ENCODE data around the gene BFSP2.
A peak's percentile ranks its signal among the peaks of the same experiment; 100 is the strongest.

The BFSP2 gene

GRCh38 chr3:133384331-133385027, 15.4 kb upstream of the BFSP2 start:
- DNase-seq: peak; percentile 89

DNA sequence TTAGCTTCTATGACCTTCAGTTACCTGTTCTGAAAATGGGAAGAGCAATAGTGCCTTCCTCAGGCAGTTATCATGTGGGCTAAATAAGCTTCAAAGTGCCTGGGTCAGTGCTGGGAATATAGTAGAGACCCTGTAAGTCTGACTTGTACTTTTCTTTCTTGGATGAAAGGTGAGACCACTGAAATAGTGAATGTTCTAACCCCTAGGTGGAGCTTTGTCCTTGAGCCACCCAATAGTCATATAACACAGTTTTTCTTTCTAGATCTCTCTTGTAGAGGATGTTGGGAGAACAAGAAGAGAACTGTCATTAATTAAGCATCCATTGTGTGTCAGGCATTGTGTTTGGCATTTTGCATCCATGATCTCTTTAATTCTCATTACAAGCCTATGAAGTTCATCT, 13.0 kb upstream of the BFSP2 start:
- no peak for DNase-seq

GRCh38 chr3:133387341-133387740, 12.5 kb upstream of the BFSP2 start:
- DNase-seq: no peak

DNA sequence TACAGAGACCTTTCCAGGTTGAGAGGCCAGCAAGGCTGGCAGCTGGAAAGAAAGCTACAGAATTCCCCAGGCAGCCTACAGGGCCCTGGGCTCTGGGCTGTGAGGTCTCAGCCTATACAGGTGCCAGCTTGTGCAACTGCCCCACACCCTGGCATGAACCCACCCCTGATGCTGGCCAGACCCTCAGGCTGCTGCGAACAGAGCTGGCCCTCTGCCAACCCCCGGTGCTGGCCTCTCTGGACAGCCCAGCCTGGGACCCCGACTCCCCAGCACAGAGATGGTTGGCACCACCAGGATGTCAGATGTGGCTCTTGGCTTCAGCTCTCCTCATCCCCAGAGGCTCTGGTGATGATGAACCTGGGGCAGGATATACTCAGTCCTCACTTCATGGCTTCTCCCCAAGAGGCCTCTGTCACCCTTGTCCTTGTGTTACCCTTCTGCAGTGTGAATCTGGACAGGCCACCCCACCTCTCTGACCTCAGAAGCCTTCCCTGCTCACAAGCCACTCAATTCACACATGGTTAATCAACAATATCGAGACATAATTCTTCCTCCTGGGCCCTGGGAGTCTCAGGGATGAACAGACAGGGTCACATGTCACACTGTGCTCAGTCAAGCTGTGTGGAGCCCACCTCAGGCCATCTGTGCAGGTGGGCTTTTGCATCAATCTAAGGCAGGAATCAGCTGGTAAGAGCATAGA, 11.0 kb upstream of the BFSP2 start:
- DNase-seq: no peak

DNA sequence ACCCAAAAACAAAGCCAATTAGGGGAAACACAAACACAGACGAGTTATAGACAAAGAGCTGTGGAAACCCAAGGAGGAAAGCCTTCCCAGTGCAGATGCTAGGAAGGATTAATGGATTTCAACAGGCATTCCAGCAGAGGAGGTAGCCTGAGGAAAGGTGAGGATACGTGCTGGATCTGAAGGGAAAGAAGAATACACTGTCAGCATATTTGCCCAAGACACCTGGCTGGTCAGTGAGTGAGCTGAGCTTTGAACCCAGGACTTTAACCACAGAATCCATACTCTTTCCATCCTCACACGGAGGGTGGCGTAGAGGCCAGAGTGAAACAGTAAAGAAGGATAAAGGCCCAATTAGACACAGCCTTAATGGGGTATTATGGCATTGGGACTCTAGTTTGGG, 9.1 kb upstream of the BFSP2 start:
- DNase-seq: no peak

GRCh38 chr3:133393204-133393603, 6.7 kb upstream of the BFSP2 start:
- DNase-seq: no peak

DNA sequence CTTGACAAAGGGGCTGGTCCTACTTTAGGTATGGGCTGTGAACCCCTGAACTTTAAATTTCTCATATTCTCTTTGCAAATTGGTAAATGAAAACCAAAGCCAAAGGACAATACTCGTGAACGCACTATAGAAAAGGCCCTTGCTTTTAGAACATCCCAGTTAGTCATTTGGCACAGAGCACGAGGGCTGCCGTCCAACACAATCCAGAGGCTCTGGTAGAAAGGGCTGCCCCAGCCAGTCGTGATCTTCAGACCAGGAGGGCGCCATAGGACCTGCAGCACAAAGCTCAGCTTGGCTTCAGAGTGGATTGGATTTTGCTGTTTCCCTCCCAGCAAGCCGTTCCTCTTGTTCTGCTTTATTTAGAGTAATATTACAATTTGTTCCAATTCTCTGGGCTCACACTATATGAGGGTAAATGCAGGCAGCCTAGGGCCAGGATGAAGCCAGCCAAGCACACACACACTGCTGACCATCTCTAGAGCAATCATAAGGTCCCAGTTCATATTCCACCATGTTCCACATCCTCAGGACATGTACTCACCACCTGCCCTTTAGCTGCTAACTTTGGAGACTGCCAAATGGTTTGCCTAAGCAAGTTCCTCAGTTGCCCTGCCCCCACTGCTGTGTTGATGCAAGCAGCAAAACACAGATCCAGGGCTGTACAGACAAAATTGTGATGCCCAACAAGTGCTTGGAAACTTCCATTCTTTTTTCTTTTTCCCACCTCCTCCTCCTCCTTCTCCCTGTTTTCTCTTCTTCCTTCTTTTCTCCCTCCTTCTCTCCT, 6.0 kb upstream of the BFSP2 start:
- no peak for DNase-seq

DNA sequence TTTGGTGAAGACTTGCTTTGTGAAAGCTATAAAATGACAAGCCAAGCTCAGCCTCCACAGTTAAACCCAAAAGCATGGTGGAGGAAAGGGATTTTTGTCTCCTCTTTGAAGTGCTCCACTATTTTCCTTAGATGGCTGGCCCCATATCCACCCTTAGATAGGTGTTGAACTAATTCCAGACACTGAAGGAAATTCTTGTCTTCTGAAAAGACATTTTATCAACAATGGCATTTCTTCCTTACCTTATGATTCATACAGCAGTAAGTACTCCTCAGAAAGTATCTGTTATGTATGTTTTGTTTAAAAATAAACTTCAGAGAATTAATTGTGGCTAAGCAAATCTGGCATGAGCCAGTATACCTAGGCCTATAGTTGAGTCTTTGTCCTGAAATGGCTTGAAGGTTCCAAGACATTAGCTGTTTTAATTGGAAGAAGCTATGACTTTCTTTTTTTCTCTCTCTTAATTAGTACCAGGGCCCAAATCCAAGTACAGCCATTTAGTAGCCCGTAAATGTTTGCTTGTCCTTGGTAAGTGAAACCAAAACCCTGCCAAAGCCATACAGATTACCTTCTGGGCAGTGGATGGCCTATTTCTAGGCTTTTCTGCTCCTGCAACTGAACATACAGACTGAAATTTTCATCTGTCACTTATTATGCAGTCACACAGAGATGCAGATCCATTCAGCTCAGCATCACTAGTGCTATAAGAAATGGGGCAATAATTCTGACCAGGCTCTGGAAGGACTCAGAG, 5.1 kb upstream of the BFSP2 start:
- DNase-seq: no peak

- DNase-seq: no peak
Observed at GRCh38 chr3:133396906-133397305, 3.0 kb upstream of the BFSP2 start.

GRCh38 chr3:133401374-133402135, 1.7 kb downstream of the BFSP2 start:
- DNase-seq: peak; percentile 27

- DNase-seq: no peak
Observed at GRCh38 chr3:133404920-133405319, 5.1 kb downstream of the BFSP2 start.

DNA sequence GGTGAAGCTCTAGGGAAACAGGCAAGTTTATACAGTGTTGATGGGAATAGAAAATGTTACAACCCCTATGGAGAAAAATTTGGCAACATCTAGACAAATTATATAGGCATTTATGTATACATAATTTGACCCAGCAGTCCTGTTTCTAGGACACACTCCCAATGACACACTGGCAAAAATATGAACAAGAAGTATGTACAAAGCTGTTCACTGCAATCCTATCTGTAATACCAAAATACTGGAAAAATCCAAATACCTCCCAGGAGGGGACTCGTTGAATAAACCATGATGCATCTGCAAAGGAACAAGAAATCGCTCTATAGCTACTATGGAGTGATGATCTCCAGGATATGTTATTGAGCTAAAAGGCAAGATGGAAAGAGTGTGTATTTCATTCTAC, 8.5 kb downstream of the BFSP2 start:
- no peak for DNase-seq

- DNase-seq: no peak
Observed at GRCh38 chr3:133408961-133409360, 9.1 kb downstream of the BFSP2 start.

- DNase-seq: no peak
Observed at GRCh38 chr3:133410191-133410892, 10.5 kb downstream of the BFSP2 start.

DNA sequence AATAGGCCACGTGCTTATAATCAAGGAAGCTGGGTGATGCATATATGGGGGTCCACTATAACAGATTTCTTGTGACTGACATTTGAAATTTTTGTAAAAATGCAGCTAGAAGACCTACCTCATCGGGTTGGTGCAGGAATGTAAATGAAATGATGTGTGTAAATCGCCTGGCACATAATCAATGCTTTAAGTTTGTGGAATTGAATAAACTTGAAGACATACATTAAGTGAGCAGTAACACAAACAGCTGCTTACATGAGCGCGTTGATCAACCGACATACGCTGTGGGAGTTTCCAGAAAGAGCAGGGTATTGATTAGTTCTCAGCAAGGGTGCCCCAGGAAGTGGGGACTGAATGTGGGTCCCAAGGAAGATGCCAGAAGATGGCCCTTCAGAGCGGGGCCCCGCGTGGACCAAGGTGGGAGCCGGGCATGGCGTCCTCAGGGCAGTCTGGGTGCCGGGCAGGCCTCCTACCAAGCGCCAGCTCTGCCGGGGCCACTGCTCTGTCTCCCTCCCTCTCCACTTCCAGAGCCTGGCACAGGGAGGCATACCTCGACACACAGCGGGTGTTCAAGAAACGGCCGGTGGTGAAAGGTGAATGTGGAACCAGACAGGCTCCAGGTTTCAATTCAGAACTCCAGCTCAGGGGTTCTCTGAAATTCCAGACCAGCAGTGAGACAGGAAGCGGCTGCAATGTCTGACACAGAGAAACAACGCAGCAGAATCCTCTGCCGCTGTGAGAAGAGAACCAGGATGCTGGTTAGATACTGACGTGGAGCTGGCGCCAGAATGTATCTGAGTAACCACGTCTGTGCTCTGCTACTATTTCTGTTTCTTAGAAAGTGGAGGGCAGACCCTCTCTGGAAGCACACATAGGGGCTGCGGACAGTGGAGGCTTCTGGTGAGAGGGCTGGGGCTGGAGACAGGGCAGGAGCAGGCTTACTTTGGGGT, 12.6 kb downstream of the BFSP2 start:
- DNase-seq: no peak

DNA sequence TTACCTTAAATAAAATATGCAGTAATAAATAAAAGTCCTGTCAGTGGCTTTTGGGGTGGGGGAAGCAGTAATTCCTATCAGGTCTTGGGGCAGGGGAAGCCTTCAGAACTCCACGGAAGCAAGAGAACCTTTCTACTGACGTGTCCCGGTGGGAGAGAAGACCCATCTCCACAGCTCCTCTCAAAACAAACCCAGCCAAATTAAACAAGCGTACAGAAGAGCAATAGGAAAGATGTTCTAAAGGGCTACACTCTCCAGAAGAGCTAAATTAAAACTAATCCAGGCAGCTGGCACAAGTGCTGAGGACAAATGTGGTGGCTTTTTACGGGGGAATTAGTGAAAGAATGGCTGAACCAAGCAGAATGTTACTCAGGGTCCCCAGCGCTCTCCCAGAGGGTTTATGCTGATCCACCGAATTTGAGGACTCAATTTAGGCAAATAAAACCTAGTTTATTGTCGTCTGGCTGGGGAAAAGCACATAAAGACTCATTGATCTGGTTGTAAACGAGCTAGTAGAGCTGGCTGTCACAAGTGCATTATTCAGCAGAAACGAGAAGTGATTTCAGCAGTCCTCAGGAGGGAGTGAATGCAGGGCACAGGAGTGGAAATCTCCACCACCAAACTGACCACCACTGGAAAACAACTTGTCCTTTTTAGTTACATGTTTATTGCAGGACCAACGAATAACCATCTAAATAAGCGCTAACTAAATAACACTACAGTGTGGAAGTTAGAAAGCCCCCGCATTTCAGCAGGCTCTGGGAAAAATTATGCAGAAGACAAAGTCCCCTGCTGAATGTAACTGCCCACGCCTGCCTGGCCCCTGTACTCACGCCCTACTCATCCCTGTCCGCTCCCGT, 13.5 kb downstream of the BFSP2 start:
- peak; percentile 32 for DNase-seq

DNA sequence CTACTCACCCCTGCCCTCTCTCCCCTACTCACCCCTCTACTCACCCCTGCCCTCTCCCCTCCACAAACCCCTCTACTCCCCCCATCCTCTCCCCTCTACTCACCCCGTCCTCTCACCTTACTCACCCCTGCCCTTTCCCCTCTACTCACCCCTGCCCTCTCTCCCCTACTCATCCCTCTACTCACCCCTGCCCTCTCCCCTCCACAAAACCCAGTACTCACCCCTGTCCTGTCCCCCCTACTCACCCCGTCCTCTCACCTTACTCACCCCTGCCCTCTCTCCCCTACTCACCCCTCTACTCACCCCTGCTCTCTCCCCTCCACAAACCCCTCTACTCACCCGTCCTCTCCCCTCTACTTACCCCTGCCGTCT, 14.2 kb downstream of the BFSP2 start:
- DNase-seq: no peak

DNA sequence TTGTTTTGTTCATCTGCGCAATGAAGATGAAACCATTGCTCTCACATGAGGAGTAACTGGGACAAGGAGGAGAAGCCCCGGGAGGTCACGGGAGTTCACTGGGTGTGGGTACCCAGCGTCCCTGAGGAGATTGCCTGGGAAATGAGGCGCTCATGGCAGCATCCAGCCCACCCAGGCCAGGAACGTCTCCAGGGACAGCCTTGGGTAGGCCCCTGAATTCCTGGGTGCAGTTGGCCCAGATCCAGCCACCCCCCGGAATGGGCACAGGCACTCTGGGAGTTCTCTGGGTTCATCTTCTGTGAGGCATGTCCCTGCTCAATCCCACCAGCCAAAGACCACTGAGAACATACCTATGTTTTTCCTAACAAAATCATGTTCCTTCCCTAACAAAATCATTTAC, 18.5 kb downstream of the BFSP2 start:
- DNase-seq: no peak

- DNase-seq: no peak
Observed at GRCh38 chr3:133419151-133419909, 19.5 kb downstream of the BFSP2 start.

Data from NCI-H1105 treated with DMSO at 0.1 percent for 48 hours (cell line).